GM21825 (cell line): ENCODE measurements around the gene BNC2.
"Not testable (repeated sequence)": the region's sequence is repeated elsewhere in the genome, so short reads cannot be mapped to it uniquely, and the experiment has no call there.

ENCODE experiments used
- ATAC-seq: cut with Tn5 transposase; IDR thresholded peaks from one replicate; pipeline ENCODE4 v1.9.1; 2021; ENCODE audit warnings: mild to moderate bottlenecking, moderate library complexity; ENCODE audit not compliant: unreplicated experiment

BNC2 gene

DNA sequence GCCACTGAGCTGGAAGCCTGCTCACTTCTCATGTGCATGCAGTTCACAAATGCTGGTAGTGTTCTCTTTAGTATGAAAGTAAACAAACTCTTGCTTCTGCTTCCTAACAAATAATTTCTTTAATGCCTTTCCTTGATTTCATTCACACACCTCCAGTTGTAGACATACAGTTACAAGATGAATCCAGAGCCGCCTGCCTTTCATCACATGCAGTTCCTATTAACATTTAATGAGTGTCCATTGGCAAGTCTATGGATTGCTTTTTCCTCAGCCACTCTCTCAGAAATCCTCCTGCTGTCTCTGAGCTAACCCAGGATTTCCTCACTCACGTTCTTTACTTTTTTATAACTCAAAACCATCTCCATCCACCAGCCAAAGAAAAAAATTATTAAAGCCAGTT is 408.6 kb downstream of the BNC2 start:
- ATAC-seq, result no peak

DNA sequence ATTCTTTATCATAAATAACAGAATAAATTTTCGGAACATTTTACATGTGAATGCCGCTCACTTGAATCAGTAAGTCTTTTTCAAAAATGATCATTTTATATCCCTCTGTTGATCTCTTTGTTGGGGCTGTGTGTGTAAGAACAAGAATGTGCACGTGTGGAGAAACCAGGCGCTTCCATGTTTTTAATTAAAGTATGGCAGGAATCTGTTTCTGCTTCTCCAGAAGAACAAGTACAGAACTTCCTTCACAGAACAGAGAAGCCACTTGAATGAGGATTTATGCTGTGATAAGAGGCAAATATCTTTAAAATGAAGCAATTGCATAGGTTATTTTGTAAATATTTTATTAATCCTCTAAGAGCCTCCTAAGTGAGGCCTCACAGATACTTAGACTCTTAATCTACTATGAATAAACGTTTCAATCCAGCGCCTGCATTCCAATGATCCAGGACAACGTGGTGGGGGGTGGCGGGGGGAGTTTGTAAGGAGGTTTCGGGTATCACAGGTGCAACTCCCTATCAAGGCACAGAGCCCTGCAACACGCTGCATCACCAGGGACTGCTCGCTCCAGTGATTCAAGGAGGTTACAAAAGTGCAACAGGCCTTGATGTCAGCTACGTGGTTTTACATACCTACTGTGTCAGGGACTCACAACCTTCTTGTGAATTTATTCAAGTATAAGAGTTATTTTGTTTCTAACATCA is 409.2 kb downstream of the BNC2 start:
- ATAC-seq, result no peak

DNA sequence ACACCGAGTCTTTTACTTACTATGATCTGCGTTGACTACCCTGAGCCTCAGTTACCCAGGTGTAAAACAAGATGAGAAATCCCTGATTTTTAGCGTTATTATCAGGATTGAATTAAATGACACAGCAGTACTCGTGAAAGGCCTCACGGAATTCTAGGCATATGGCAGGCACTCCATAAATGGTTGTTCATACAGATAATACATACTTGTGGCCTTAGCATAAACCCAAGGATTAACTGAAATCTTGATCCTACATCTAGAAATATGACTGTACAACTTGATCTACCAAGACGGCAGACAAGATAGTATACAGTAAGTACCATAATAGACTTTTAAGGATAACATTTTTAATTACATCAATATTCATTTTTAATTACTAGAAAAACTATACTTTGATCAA is 409.8 kb downstream of the BNC2 start:
- ATAC-seq, result no peak

DNA sequence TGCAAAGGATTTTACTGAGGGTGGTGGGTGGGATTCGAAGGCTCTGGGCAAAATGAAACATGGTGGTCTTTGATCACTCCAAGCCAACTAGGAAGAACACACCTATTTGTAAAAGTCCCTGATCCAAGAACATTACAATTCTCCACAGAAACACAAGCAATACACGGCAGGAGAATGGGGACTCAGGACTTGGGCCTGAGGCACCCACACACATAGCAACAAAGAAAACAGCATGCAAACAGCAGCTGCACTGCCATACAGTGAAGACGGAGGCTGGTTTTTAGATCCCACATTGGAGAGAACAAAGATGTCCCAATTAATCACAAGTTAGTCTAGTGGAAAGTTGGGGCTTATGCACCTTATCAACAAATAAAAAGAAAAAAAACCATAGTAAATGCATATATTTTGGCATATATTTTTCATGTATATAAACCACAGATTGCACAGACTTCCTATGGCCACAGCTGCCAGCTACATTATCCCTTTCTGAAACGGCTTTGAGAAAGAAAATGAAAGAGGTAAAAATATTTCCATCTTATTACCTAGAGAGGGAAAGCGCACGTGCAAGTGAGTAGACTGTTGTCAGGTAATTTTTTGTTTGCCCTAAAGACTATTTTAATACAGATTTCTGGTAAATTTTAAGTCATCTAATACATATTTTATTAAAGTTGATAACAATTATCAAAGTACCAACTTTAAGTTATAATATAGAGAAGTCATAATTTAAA is 410.9 kb downstream of the BNC2 start:
- ATAC-seq, result no peak

DNA sequence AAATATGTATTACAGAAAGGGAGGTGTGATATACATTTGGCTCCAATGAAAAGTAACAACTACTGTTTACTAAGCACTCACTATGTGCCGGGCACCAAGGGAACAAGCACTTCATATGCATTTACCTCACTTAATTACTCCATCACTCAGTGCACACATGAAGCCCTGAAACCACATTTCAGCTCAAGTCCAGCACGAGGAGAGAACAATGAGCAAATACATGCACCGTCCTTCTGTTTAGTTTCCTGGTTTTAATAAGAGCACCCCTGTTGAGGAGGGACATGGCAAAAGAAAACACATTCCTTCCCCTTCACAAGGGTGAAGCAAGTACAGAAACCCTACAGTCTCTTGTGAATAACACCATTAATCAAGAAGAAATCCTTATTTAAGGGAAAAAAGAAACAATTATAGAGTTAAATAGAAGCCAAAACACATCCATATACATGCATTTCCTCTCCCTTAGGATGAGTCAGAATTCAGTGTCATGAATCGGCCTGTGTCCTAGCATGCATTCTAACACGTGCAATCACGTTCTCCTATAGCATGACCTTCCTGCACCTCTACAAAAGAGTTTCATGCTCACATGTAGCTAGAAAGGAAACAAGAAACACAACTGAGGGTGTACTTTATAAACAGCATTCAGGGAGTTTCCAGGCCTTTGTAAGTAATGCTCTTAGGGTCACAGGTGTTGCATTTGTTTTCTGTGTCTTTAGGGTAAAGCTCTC is 411.6 kb downstream of the BNC2 start:
- no peak for ATAC-seq

DNA sequence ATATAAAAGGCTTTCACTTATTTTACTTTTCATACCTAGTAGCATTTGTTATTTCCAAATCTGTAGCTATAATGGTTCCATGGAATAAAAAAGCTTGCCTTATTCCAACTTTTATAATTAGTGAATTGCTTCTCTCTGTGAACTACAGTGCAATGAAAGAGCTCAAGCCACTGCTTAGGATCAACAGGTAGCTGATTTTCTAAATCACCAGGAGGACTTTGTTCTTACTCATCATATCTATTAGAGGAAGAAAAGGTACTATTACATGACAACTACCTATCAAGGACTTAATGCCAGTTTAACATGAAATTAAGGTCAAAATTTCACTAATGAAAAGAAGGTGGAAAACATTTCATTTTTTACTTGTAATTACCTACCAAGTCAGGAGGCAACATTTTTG is 414.6 kb downstream of the BNC2 start:
- ATAC-seq, result no peak

DNA sequence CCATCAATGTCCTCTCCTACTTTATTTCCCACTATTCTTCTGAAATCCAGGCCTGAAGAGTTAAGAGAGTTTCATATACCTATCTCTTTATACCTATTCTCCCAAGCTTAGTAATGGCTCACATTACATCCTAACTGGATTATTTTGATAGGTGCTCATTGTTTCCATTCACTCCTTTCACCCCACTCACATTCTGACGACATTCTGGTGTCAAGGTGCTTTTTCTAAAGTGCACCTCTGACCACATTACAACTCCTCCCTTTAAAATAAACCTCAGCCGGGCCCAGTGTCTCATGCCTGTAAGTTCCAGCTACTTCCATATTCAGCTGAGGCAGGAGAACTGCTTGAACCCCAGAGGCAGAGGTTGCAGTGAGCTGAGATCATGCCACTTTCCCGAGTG is 417.1 kb downstream of the BNC2 start:
- ATAC-seq, result no peak

DNA sequence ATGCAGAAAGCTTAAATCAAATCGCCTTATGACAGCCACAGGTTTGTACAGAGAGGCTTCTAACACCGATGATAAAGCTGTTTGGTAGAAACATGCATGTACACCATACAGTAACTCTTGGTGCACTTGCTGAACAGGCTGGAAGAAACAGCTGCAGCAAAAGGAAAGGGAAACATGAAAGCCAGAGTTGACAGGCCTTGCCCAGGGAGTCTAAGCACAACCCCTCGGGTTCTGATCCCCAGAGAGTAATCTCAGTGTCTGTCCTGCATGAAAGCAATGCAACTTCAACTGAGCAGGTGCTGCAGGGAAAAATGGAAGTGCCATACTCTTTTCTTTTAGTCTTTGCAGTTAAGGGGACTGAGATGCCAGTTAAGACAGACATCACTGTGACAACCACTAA is 419.9 kb downstream of the BNC2 start:
- no peak for ATAC-seq

DNA sequence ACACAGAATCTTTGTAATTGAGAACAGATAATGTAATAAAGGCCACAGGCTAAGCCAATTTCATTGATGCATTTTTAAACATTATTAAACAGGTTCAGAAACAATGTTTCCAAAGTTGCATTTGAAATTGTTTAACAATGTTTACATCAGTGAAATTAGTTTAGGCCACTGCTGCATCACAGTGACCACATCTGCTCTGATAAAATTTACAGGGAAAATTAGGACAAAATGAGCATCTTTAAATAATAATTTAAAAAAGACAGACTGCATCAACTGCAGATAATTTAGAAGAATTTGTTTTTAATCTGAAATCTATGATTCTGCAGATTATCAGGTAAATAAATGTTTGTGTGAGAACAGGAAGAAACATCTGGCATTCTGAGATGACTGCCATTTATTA is 420.4 kb downstream of the BNC2 start:
- no peak for ATAC-seq

DNA sequence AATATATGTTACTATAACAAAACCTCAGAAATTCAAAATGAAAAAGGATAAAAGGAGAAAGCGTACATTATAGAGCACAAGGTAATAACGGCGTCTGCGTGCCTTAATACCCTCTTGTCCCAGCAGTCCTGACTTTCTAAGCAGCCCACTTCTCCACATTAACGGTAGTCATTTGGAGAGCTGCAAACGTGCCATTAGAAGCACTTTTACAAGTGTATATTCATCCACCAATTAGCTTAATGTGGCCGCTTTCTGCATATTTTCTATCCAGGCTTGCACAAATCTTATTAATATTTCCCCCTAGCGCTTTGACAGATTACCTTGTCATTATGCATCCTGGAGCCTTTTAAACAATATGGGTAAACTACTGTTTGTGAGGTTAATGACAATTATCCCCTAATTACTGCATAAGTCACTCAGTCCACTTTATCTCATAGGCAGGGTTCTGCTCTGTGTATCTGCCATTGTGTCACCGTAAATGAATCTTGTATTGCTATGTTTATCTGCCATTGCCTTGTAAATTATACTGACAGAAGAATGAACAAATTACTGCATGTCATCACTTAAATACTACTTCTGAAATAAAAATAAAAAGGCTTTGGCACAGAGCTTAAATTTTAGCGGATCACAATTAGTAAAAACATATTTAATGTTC is 421.3 kb downstream of the BNC2 start:
- no peak for ATAC-seq

DNA sequence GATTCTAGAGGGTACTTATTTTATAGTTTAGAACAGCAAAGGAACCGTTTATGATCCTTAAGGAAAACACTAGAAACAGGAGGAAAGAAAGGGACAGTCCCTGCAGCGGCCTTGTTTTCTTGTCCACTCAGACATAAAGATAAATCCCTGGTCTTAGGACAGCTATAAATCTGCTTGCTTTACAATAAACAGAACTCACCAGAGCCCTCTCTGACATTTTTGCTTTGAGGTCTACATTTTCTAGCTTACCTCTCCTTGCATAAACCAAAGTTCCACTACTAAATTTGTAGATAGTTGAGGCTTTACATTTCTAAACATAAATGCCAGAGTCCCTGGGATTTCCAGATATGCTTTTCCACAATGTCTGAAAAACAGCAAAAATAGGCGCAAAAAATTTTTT is 422.5 kb downstream of the BNC2 start:
- ATAC-seq, result no peak

DNA sequence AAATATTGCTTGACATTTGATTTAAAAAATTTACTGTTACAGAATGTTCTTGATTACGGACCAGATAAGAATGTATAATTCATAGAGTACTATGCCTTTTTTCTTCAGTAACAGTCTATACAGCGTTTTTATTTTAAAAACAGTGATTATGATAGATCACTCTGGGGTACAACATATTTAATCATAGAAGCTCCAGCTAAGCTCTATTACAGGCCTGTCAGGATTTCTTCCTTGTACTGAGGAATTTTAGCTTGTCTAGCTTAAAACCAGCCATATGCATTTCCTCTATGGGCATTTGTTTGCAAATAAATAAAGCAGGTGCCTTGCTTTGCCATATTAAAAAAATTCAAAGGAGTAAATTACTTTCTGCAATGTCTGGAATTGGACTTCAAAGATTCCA is 423.8 kb downstream of the BNC2 start:
- no peak for ATAC-seq

DNA sequence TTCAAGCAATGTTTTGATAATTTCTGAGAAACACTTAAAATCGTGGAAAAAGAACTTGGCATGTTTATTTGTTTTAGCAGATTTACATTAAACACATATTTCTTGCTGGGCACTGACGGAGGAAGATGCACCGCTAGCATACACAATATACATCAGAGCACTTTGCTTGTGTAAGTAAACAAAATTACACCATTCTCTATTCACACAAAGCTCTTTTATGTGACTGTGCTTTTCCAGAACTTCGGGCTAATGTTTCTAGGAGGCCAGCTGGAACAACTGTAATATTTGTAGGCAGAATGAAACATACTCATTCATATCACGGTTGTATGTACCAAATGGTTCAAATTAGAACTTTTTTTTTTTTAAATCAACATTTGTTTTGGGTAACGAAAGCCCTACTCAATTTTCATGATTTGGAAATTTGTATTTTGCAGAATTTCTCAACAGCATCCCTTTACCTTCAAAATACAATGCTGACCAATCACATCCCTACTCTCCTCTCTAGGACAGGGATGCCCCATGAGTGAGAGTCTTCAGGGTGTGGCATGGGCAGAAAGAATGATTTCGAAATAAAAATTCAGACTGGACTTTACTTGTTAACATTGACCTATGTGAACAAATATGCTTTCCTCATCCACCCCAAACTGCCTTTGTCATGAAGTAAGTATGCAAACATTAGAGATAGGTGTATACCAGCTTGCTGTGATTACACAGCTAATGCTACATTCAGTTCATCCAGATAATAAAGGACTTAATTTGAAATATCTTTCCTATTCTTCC is 425.1 kb downstream of the BNC2 start:
- ATAC-seq, result no peak

DNA sequence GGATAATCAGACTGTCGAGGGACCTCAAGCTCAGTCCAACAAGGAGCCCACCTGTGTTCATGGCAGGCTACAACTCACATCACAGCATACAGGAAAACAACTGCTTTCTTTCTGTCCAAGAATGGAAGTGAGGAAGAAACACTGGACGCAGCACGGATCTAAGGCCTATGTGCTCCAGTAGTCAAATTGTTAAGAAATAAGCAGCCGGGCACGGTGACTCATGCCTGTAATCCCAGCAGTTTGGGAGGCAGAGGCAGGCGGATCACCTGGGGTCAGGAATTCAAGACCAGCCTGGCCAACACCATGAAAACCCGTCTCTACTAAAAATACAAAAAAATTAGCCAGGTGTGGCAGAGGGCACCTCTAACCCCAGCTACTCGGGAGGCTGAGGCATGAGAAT is 427.8 kb downstream of the BNC2 start:
- ATAC-seq, result no peak

DNA sequence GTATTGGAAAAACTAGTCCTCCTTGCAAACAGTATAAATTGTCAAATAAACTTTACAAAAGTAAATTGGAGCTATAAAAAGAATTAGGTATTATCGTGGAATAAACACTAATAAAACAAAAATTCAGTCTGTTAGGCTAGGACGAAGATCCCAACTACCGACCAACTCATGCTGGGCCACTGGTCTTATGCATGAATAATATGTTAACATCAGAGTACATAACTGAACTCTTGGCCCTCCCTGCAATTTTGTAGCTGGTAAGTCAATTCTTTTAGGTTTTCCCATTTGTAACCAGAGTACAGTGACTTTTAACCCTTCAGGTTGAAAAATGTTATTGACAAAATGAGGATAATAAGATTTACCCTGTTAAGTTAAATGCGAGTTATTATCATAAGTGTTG is 428.7 kb downstream of the BNC2 start:
- no peak for ATAC-seq

DNA sequence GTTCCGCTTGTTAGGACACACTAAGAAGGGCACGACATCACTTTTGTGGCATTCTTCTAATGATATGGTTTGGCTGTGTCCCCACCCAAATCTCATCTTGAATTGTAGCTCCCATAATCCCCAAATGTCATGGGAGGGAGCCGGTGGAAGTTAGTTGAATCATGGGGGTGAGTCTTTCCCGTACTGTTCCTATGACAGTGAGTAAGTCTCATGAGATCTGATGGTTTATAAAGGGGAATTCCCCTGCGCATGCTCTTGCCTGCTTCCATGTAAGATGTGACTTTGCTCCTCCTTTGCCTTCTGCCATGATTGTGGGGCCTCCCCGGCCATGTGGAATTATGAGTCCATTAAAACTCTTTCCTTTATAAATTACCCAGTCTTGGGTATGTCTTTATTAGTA is 431.6 kb downstream of the BNC2 start:
- not testable (repeated sequence) for ATAC-seq

DNA sequence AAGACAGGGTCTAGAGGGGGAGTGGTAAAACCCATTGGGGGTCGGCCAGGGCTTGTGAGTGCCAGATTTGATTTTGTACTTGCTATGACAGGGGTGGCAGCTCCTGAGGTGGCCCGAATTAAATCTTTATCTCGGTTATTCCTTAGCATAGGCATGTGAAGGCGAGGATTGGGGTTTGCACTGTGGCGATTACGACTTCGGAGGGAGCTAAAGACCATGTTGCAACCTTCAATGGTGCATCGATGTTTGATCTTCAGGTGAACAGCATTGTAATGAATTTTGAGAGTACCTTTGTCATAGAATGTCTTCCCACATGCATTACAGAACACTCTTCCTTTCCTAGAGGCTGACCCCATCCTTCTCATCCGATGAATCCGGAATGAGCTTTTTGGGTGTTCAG is 433.9 kb downstream of the BNC2 start:
- no peak for ATAC-seq

DNA sequence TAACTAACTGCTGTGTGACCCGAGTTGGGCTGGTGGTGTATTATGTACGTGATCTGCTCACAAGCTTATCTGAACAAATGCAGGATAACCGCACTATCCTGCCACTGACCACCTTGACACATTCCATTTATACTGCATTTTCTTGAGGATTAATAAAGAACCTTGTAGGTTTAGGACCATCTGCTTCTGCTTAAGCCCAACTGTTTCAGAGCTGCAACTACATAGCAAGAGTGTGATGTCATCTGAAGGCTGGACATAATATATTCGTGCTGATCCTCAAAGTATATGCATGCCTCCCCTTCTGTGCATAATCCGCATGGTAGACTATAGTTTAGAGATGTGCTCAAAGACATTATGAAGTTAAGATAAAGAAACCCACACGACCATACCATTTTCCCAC is 435.9 kb downstream of the BNC2 start:
- no peak for ATAC-seq

DNA sequence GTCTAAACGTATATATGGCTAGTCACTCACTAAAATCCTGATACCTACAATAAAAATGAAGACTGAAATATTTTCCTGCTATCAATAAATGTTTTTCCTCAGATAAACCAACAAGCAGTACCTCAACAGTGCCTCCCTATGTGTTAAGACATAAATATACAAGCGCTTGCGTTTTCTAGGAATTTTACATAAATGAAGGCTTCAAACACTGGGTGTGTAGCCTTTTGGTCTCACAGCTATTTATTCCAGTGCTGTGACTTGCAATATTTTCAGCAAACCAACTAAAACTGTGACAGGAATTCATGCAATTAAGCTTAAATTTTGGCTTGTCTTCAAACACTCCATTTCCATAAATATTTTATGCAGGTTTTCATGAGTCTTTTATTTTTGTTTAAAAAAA is 437.0 kb downstream of the BNC2 start:
- ATAC-seq, result no peak

DNA sequence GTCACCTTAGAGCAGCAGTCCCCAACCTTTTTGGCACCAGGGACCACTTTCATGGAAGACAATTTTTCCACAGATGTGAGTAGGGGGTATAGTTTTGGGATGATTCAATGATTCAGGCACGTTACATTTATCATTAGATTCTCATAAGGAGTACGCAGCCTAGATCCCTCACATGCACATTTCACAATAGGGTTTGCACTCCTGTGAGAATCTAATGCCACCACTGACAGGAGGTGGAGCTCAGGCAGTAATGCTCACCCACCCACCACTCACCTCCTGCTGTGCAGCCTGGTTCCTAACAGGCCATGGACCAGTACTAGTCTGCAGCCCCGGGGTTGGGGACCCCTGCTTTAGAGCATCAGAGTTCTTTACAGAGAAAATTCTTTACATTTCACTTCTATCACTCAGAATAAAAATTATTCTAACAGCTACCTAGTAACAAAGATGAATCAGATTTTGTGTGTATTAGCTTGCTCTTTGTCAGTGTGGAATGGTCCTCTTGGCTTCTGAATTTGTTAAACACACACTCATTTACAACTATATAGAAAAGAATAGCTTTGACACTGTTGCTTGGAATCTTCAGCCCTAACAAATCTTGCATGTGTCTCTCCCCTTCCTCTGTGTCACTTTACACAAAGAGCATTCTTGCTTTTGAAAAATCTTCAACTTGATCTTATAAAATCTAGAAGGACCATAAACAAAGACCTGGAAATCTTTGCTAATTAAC is 438.6 kb downstream of the BNC2 start:
- ATAC-seq, result no peak
